Activated CD4-positive, alpha-beta T cell treated with anti-CD3 and anti-CD28 coated beads, Interleukin-2, amount 50 U/mL, for 1 hour (primary cell): ENCODE results near the gene GON7.
"Not testable (repeated sequence)": the region's sequence is repeated elsewhere in the genome, so short reads cannot be mapped to it uniquely, and the experiment has no call there.

ENCODE experiments used
- DNase-seq: peaks from one replicate; pipeline ENCODE4 v3.0.0-alpha.2; 2020

Gene GON7

DNA sequence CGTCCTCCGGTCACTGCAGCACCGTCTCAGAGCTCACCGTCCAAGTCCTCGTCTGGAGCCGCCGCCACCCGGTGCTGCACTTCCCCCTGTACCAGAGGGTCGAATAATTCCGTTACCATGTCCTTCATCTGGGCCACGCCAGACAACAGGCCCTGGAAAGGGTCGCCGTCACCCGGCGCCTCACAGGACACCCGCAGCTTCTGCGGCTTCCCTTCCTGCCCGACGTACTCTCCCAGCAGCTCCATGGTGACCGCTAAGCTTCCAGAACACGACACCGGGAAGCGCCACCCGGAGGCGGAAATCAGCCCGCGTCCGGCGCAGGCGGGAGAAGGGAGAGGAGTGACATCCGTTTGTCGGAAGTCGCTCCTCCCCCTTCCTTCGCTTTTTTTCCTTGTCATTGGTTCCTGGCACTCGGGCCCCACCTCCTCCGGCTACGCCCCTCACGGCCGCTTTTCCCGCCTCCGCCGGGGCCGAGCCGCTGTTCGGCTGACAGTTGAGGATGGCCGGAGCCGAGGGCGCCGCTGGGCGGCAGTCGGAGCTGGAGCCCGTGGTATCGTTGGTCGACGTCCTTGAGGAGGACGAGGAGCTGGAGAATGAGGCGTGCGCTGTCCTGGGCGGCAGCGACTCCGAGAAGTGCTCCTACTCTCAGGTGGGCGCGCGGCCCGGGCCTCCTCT lies at the start of gene GON7, which contains the start of gene UBR7:
GON7 (minus strand) TSS at position 273 of the 675 bp plus-strand sequence; CDS start at position 245, 28 bp downstream.
UBR7 (plus strand) TSS at position 464 of the 675 bp plus-strand sequence; CDS start at position 500, 36 bp downstream.
- DNase-seq, result peak; percentile 81

DNA sequence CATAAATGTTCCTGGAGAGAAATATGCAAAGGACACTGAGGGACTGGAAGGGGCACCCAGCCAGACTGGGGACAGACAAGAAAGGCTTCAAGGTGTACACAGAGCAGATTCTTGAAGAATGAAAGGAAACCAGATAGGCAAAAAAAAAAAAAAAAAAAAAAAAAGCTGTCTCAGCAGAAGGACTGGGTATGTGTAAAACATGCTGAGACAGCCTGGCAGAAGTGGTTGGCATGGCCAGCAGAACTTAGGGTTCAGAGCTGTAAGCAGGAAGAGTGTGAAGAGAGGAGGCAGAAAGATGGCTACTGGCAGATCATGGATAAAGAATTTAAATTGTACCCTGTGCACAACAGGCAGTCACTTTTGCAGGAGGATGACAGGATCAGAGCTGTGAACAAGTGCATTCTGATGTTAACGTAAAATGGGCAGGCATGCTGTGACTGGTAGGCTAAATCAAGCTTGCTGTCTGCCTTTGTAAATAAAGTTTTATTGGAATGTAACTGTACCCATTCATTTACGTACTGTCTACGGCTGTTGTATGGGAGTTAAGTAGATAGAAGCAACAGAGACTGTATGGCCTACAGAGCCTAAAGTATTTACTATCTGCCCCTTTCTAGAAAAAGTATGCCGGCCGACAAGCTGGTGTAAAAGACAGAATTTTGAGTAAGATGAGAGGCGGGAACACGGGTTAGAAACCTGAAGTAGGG lies 42.4 kb upstream of the GON7 start:
- no peak for DNase-seq

DNA sequence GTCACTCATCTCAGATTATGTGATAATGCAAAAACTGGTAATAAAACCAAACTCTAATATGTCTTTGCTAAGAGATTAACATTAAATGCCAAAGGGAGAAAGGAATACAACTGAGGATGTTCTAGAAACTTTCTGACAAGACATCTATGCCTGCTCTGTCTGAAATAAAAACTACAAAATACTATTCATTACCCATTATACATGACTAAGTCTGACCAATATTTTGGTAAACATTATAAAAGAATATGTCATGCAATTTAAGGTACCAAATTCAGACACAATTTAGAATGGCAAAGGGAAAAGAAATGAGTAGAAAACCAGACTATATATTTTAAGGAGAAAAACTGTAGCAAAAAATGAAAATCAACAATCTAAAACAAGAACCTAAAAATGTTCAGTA lies 39.7 kb upstream of the GON7 start:
- DNase-seq, result no peak

DNA sequence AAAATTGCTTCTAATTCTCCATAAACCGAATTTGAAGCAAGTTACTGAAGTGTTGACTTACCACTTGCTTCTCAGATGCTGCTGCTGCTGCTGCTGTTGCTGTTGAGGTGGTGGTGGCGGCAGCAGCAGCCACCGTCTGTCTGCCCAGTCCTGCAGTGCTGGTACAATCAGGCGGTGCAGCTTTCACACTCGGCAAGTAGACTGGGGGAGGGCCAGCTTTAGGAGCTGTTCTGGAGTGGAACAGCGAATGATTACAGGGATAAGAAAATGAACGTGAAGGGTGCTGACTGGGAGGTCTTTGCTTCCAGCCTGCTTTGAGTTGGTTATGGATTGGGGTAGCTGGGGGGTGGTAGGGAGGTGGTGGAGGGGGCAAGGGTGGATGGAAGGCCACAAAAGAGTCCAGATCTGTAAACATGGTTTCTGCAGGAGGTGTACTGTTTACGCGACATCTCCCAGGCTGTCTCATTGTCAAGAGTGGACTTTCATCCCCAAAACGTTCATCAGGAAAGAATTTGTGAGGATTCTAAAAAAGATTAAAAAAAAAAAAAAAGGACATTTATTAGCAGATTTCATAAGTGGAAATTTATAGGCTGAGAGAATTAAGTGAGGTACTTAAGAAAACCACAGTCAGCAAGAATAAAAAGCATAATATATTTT lies 39.0 kb upstream of the GON7 start:
- no peak for DNase-seq

GRCh38 chr14:93240678-93241000 lies 33.8 kb upstream of the GON7 start:
- DNase-seq, result no peak

DNA sequence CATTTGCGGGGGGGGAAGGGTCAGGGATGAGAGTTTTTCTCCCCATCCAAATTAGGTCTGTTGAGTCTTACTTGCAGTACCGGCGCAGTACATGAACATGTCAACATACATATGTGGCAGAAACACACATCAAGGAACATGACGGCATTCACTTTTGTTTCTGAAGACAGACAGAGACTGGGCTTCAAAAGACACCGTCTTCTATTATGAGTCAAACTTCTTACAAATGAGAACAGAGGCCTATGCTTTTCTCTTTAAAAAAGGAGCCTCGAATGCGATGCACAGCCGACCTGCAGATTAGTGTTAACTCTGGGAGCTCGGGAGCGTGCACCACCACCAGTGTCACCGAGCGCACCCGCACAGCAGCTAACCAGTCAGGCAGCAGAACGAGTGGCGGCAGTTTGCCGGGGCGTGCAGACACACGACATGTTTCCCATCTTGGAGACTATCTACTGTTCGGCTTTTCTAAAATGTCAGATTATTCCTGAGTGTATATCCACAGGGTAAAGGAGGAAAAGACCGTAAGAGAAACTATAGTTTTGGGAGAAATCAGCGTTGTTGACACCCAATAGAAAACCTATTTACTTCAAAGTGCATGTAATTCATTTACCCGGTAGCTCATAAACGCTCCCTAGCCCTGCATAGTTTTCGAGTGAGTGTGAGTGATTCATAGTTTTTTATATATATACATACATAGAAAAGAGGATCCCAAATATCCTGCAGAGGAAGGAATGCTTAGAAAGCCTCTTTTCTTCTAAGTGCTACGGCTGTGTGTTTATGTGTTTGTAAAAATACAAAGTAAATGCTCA lies 33.2 kb upstream of the GON7 start:
- DNase-seq, result no peak

DNA sequence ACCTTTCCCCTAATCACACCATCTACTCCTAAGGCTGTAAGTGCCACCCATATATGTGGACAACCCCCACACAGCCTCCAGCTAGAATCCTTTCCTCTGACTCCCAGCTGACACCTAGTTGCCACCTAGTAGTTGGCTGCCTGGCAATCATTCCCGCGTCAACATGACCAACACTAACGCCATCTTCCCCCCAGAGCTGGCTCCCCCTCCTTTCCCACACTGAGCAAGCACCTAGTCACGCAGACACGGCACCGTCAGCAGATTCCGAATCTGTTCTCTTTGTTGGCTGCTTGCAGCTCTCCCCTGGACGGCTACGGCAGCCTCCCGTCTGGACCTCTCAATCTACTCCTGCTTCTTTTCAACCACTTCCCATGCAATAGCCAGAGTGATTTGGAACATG lies 27.9 kb upstream of the GON7 start:
- no peak for DNase-seq

GRCh38 chr14:93233078-93233477 lies 26.2 kb upstream of the GON7 start:
- DNase-seq, result not testable (repeated sequence)

GRCh38 chr14:93232159-93232558 lies 25.3 kb upstream of the GON7 start:
- DNase-seq, result no peak

DNA sequence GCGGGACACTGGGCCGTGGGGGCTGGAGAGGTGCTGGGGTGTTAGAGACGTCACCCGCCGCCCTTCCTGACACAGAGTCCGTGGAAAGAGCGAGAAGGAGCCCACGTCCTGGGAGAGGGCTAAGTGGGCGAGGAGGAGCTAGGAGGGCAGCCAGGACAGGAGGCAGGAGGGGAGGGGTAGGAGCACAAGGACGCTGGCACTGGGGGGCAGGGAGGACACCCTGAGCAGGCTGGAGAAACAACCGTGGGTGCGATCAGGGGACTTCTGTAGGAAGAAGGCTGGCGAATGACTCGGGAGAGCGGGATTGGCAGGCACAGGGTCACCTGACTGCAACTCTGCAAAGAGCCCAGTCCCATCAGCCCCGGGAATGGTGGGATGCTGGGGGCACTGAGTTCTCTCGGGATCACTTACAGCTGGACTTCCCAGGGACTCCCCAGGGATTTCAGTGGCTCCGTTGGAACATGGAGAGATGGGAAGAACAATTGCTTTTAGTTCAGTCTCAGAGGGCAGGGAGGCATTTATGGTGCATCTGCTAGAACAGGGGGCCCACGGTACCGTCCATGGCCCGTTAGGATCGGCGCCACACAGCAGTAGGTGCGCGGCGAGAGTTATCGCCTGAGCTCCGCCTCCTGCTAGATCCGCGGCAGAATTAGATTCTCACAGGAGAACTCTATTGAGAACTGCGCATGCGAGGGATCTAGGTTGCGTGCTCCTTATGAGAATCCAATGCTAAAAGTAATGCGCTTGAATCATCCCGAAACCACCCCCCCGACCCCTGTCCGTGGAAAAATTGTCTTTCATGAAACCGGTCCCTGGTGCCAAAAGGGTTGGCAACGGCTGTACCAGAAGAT lies 24.5 kb upstream of the GON7 start:
- no peak for DNase-seq

DNA sequence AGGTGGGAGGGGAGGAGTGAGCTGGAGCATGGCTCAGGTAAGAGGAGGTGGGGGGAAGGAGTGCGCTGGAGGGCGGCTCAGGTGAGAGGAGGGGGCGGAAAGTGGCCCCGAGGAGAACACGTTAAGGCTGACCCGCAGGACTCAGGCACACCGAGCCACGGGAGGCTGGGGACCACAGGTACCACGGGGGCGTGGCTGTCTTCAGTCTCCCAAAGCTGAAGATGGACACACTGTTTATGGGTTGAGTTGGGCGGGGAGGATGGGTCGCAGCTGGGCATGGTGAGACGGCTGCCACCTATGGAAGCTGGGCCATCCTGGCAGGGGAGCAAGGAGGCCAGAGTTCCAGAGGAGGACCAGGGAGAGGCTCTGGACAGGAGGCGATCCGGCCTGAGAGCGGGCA lies 23.7 kb upstream of the GON7 start:
- no peak for DNase-seq

GRCh38 chr14:93228550-93228949 lies 21.7 kb upstream of the GON7 start:
- DNase-seq, result no peak

- DNase-seq, result no peak
Observed at GRCh38 chr14:93223565-93223964, 16.7 kb upstream of the GON7 start.

- DNase-seq, result no peak
Observed at GRCh38 chr14:93220509-93220908, 13.6 kb upstream of the GON7 start.

DNA sequence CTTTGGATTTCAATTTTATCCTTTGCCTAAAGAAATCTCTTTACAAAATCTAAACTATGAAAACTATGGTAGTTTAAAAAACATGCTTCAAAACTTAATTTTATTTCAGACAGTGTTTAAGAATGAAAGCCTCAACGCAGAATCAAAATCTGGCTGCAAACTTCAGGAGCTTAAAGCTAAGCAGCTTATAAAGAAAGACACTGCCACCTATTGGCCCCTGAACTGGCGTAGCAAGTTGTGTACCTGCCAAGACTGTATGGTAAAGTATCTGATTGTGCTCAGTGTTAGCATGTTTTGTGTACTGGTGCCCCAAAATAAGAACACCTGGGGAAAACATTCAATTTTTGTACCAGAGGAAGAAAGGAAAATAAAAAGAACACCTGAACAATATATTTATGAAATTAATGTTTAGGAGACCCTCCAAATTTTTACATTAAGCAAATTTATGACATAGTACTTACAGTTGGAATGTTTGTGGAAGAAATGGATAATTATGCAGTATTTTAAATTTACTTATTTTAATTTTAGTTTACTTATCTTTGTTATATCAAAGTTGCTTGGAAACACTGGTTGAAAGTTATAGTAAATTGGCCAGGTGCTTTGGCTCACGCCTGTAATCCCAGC lies 12.3 kb upstream of the GON7 start:
- peak; percentile 44 for DNase-seq

GRCh38 chr14:93214598-93214997 lies 7.7 kb upstream of the GON7 start:
- no peak for DNase-seq

- DNase-seq, result no peak
Observed at GRCh38 chr14:93212432-93212831, 5.6 kb upstream of the GON7 start.

- no peak for DNase-seq
Observed at GRCh38 chr14:93207468-93208308, 823 bp upstream of the GON7 start.

DNA sequence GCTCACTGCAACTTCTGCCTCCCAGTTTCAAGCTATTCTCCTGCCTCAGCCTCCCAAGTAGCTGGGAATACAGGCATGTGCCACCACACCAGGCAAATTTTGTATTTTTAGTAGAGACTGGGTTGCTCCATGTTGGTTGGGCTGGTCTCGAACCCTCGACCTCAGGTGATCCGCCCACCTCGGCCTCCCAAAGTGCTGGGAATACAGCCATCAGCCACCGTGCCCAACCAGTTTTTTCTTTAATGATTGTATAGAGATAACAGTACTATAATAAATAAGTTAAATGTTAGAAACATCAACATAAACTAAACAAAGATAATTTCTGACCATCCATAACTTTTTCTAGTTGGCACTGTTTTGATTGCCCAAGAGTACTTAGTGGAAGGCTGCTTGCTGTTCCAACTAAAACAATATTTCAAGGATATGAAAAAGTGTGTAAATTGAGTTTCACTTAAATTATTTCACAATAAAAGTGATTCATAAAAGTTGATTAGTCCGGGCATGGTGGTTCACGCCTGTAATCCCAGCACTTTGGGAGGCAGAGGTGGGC lies 5.6 kb downstream of the GON7 start:
- DNase-seq, result no peak

DNA sequence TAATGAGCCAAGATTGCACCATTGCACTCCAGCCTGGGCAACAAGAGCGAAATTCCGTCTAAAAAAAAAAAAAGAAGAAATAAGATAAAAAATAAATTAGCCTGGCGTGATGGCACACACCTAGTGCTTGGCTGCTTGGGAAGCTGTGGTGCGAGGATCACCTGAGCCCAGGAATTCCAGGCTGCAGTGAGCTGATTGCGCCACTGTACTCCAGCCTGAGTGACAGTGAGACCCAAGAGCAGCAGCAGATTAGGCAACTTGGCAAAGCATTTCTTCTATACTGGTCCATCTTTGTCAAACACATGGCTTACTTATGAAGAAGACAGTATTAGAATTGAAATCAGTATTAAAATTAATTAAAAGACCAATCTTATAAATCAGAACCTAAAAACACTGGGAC lies 6.3 kb downstream of the GON7 start:
- DNase-seq, result no peak

- no peak for DNase-seq
Observed at GRCh38 chr14:93199031-93199430, 7.8 kb downstream of the GON7 start.
